ENCODE results near the gene TXNIP. TPM values are rescaled to one million over a fixed set of nuclear protein-coding genes. Genes with fewer than 3 reads are reported as not detected.

TXNIP gene
- total and polyA plus RNA-seq, 2 experiments from 2014 or later, result 75.3 to 160 TPM

- TF ChIP-seq CTCF (IDR thresholded peaks at IDR 0.05; ENCODE audit: poor library complexity) (peak; percentile 92), EZH2 (IDR thresholded peaks at IDR 0.05; ENCODE audit: borderline replicate concordance) (no peak)
- H3K27me3 ChIP-seq, result peaks cover 22% of the 10 kb centered on the region
- peak; percentile 77 for DNase-seq (ENCODE audit: low spot score)
Measured at GRCh38 chr1:146012703-146013558, 16.6 kb upstream of the TXNIP start.

GRCh38 chr1:146010126-146010738 lies 13.9 kb upstream of the TXNIP start:
- Histone ChIP-seq H3K4me1 (ENCODE audit: insufficient read depth) (no peaks in the 10 kb centered on the region), H3K27me3 (no peaks in the 10 kb centered on the region), H3K4me3 (no peak overlapping the region), H4K20me1 (ENCODE audit: insufficient read depth, poor library complexity, severe bottlenecking) (no peaks in the 10 kb centered on the region), H3K36me3 (replicated peaks; ENCODE audit: insufficient read depth, low read depth) (no peaks in the 10 kb centered on the region), H3K27ac (no peak overlapping the region), H2AFZ (no peak overlapping the region), H3K79me2 (no peaks in the 10 kb centered on the region), H3K9me2 (replicated peaks; ENCODE audit: insufficient read depth) (no peaks in the 10 kb centered on the region), H3K9me3 (ENCODE audit: low read depth) (no peaks in the 10 kb centered on the region), H3K4me2 (no peak overlapping the region)
- WGBS (ENCODE audit: low lambda C conversion rate, missing lambda C conversion rate), result 96% methylated on average over 8 of the region's 8 CpGs
- TF ChIP-seq CTCF (IDR thresholded peaks at IDR 0.05; ENCODE audit: poor library complexity) (no peak), EZH2phosphoT487 (IDR thresholded peaks at IDR 0.05; ENCODE audit: low read depth, severe bottlenecking, unreplicated experiment) (no peak), EZH2 (IDR thresholded peaks at IDR 0.05; ENCODE audit: borderline replicate concordance) (no peak)
- no peak for DNase-seq (ENCODE audit: low spot score)

More at GRCh38 chr1:146012703-146013558, 16.6 kb upstream of the TXNIP start:
- Histone ChIP-seq H3K27ac (no peak overlapping the region), H3K4me2 (no peak overlapping the region), H3K4me3 (no peak overlapping the region), H4K20me1 (ENCODE audit: insufficient read depth, poor library complexity, severe bottlenecking) (no peaks in the 10 kb centered on the region), H3K4me1 (ENCODE audit: insufficient read depth) (no peaks in the 10 kb centered on the region), H3K36me3 (replicated peaks; ENCODE audit: insufficient read depth, low read depth) (no peaks in the 10 kb centered on the region), H2AFZ (no peak overlapping the region), H3K9me3 (ENCODE audit: low read depth) (no peaks in the 10 kb centered on the region), H3K9me2 (replicated peaks; ENCODE audit: insufficient read depth) (no peaks in the 10 kb centered on the region), H3K79me2 (no peaks in the 10 kb centered on the region)
- whole genome bisulfite sequencing (ENCODE audit: low lambda C conversion rate, missing lambda C conversion rate), result 23% methylated on average over 4 of the region's 4 CpGs

GRCh38 chr1:146007489-146008133 lies 11.2 kb upstream of the TXNIP start:
- no peak overlapping the region for H3K27ac ChIP-seq
- no peak overlapping the region for H2AFZ ChIP-seq

More at GRCh38 chr1:146007489-146008133, 11.2 kb upstream of the TXNIP start:
- Histone ChIP-seq H3K36me3 (replicated peaks; ENCODE audit: insufficient read depth, low read depth) (no peaks in the 10 kb centered on the region), H3K4me2 (no peak overlapping the region), H3K9me3 (ENCODE audit: low read depth) (no peaks in the 10 kb centered on the region), H3K4me1 (ENCODE audit: insufficient read depth) (no peaks in the 10 kb centered on the region), H3K4me3 (no peak overlapping the region), H3K9me2 (replicated peaks; ENCODE audit: insufficient read depth) (no peaks in the 10 kb centered on the region), H4K20me1 (ENCODE audit: insufficient read depth, poor library complexity, severe bottlenecking) (no peaks in the 10 kb centered on the region), H3K79me2 (no peaks in the 10 kb centered on the region), H3K27me3 (no peaks in the 10 kb centered on the region)
- no peak for DNase-seq (ENCODE audit: low spot score)
- WGBS (ENCODE audit: low lambda C conversion rate, missing lambda C conversion rate), result 91% methylated on average over 8 of the region's 8 CpGs
- TF ChIP-seq EZH2 (IDR thresholded peaks at IDR 0.05; ENCODE audit: borderline replicate concordance) (no peak), EZH2phosphoT487 (IDR thresholded peaks at IDR 0.05; ENCODE audit: low read depth, severe bottlenecking, unreplicated experiment) (no peak), CTCF (IDR thresholded peaks at IDR 0.05; ENCODE audit: poor library complexity) (no peak)

Measured in hepatocyte (in vitro differentiated cells).